Subcutaneous preadipocyte (primary cell): Measurements from ENCODE around the gene TEN1. TPM values are rescaled to one million over a fixed set of nuclear protein-coding genes. Genes with fewer than 3 reads are reported as not detected.

Source experiments
- total RNA-seq: library from RNA; depleted of rRNA; stranded (reverse); fragments of >200 nt; gene quantifications from 2 replicates; pipeline ENCODE4 v1.2.3, GENCODE V29; 2012

The TEN1 gene
- 12.1 and 15.8 TPM in 2 replicates for total RNA-seq

DNA sequence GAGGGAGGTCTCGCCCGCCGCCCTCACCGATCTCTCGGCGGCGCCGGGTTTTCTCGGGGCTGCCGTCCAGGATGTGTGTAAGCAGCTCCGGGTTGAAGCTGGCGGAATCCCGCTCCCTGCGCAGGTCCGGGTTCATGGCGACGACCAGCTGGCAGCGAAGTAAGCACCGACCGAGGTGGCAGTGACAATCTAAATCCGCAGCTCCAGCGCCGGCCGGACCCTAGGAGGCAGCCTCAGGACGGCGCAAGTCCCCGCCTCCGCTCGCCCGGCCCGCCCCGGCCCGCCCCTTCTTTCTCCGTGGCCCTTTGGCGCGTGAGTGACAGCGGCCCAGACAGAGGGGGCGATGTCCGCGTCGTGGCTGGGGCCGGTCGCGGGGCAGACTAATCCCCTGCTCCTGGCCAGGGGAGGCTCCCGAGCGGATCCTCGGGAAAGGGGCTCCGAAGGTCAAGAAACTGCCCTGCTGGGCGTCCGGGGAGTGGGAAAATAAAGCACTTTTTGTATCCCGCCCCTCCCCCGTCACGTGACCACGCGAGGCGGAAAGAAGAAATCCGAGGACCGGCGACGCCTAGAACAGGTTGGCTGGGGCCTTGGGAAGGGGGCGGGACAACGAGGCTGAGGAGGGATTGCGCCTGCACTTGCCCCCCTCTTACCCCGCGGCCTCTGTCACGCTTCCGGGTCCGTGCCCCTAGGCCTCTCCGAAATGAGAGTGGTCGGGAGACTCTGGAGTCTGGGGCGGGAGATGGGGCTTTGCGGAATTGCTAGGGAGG lies at the start of gene TEN1, which contains the start of gene ACOX1:
TSS of gene TEN1 (plus strand) at position 303 of the 767 bp plus-strand sequence. CDS start 6,953 bp downstream, outside the sequence.
TSS of gene ACOX1 (minus strand) at position 229 of the 767 bp plus-strand sequence. CDS start at position 136, 93 bp downstream.

DNA sequence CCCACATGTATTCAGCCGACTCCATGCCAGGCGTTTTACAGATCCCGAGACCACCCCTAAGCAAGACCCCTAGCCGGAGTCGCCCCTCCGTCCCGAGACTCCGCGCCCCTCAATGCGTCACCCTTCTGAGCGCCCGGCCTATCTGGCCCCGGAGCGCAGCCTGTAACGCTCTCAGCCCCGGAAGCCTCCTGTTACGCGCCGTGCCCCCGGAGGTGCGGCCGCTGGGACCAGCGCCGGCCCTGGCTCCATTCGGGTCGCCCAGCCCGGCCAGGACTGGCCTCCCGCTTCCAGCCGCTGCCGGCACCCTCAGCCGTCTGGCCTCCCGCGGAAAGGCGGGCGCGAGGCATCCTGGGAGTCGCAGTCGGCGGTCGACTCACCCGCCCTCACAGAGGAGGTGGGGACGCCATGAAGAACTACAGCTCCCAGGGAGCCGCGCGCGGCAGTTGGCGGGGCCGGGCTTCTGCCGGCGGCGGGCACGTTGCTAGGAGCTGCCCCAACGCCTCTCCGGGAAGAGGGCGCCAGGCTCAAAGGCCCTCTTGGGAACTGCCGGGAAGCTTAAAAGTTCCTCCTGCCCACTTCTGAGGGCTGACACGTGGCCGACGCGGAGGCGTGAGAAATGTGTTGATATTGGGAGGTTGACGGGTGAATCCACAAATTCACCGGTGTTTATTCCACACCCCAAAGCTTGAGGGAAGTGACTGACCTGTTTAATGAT lies 38.2 kb upstream of the TEN1 start, which contains the start of gene FBF1:
TSS of gene FBF1 (minus strand) at position 316 of the 715 bp plus-strand sequence. CDS start 2,893 bp downstream, outside the sequence.

DNA sequence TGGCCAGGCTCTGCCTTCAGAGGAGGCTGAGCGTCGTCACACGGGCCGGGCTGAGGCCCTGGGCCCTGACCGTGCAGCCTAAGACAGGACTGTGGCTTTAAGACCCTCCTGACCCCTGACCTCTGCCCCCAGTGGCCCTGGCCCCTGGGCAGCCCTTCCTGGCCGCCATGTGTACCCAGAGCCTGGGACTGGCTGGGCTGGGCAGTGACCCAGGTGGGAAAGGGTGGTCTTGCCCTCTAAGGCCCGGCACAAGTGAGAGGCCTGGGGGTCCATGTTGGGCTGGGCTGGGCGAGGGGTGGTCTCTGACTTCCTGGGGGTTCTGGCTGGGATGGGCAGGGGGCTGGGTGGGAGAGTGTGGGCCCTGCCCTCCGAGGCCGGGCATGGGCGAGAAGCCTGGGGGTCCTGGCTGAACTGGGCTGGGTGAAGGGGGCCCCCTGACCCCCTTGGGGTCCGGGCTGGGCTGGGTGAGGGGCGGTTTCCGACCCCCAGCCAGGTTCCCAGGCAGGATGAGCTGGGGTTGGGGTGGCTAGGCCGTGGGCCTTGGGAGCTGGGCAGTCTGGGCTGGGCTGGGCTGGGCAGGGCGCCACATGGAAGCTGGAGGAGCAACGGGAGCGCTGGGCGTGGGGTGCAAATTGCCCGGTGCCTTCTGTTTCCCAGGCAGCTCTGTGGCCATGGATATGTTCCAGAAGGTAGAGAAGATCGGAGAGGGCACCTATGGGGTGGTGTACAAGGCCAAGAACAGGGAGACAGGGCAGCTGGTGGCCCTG lies 21.9 kb downstream of the TEN1 start, which contains the start of gene CDK3:
TSS of gene CDK3 (plus strand) at position 101 of the 767 bp plus-strand sequence. CDS start at position 672, 571 bp downstream.

DNA sequence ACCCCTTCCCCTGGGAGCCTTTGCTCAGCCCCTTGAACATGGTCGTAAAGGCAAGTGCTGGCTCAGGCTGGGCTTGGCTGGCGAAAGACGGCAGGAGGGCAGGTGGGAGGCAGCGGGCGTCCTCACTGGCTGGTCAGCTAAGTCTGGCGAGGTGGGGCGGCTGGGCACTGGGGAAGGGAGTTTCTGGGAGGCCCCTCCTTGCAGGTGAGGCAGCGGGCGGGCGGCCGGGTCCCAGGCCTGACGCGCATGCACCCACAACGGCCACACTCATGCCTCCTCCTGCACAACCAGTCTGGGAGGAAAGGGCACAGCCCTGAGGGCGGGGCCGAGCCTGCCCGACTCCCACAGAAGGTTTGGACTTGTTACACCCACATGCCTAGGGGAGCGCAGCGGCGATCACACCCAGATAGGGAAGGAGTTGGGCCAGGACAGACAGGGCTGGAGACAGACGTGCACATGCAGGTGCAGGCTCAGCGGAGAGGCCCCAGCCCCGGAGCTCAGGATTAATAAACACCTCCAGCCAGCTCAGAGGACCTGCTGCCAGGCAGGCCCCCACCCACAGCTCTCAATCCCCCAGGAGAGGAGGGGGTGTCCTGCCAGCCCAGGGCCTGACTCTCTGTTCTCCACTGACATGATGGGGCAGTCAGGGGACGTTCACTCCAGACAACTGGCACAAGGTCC lies 48.3 kb downstream of the TEN1 start, which contains the start of gene EVPL:
TSS of gene EVPL (minus strand) at position 148 of the 681 bp plus-strand sequence. CDS start at position 40, 108 bp downstream.

Other genes with a start within 250 kb of the TEN1 start
- 48.3 and 71.7 TPM in 2 replicates for gene GALK1, start 214.0 kb upstream of the TEN1 start, total RNA-seq
- gene UNK, start 194.4 kb upstream of the TEN1 start, total RNA-seq, result 15.8 and 16.0 TPM in 2 replicates
- 0.20 and 0.37 TPM in 2 replicates for gene UNC13D, start 134.8 kb upstream of the TEN1 start, total RNA-seq
- 19.5 and 24.2 TPM in 2 replicates for gene WBP2, start 123.9 kb upstream of the TEN1 start, total RNA-seq
- 22.0 and 25.6 TPM in 2 replicates for gene TRIM47, start 100.7 kb upstream of the TEN1 start, total RNA-seq
- 14.7 and 21.9 TPM in 2 replicates for gene TRIM65, start 82.3 kb upstream of the TEN1 start, total RNA-seq
- 52.8 and 52.9 TPM in 2 replicates for gene MRPL38, start 74.4 kb upstream of the TEN1 start, total RNA-seq
- gene FBF1, start 38.2 kb upstream of the TEN1 start, total RNA-seq, result 9.2 and 12.3 TPM in 2 replicates
- 42.6 and 62.8 TPM in 2 replicates for gene ACOX1, start 74 bp upstream of the TEN1 start, total RNA-seq
- gene CDK3, start 21.6 kb downstream of the TEN1 start, total RNA-seq, result 0.37 and 0.98 TPM in 2 replicates
- gene EVPL, start 48.1 kb downstream of the TEN1 start, total RNA-seq, result not detected in 2 replicates
- 23.1 and 28.5 TPM in 2 replicates for gene SRP68, start 93.3 kb downstream of the TEN1 start, total RNA-seq
- 0.37 TPM in 1 of 2 replicates, not detected in the other for gene GALR2, start 95.5 kb downstream of the TEN1 start, total RNA-seq
- not detected in 2 replicates for gene ZACN, start 99.9 kb downstream of the TEN1 start, total RNA-seq
- gene EXOC7, start 124.5 kb downstream of the TEN1 start, total RNA-seq, result 62.5 and 70.6 TPM in 2 replicates
- under 0.01 TPM in 1 of 2 replicates, not detected in the other for gene FOXJ1, start 162.0 kb downstream of the TEN1 start, total RNA-seq